ENCODE data around the gene TMEFF2.

Gene TMEFF2

DNA sequence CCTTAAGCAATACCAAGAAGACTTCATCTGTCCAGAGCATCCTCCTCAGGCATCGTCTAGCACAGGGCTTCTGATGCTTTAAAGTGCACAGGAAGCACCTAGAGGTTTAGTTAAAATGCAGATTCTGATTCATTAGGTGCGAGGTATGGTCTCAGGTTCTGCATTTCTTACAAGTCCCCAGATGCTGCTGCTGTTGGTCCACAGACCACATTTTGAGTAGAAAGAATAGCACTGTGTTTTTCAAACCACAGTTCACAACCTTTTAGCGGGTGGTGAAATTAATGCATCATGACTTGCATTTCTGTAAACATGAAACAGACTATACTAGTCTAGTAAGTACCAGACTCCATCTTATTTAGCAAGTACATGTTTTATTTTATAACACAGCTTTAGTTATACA, 134.6 kb downstream of the TMEFF2 start:
- DNase-seq = no peak

GRCh38 chr2:192059266-192059665, 135.5 kb downstream of the TMEFF2 start:
- DNase-seq = no peak

DNA sequence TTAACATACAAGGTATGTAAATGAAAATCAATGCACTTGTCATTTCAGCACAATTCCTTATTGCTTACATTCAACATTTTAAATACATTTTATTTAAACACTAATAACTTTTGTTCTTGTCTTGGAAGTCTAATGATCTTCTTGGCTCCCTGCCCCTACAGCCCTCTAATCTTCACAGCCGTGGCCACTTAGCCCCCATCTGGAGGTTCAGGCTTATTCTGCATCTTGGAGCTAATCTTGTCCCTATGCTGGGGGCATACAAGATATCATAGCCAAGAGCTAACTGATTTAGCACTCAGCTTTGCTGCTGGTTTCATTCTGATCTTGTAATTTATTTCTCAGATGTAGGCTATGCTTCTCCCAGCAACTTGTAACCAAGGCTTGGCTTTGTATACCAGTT, 140.8 kb downstream of the TMEFF2 start:
- no peak for DNase-seq

- DNase-seq = no peak
Observed at GRCh38 chr2:192051533-192051932, 143.2 kb downstream of the TMEFF2 start.

DNA sequence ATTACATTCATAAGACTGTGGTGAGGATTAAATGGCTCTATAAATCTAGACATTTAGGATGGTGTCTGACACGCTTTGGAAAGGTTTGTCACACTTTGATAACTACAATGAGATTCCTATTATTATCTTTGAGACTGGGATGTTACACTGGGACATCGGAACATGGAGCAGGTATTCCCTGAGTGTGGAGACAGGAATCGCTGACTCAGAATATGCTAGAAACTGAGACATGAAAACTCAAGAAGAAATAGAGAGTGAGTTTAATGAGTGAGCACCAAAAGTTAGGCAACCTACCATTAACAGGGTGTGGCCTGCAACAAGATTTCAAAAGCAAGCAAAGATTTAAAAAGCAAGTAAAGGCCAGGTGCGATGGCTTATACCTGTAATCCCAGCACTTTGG, 145.4 kb downstream of the TMEFF2 start:
- no peak for DNase-seq

DNA sequence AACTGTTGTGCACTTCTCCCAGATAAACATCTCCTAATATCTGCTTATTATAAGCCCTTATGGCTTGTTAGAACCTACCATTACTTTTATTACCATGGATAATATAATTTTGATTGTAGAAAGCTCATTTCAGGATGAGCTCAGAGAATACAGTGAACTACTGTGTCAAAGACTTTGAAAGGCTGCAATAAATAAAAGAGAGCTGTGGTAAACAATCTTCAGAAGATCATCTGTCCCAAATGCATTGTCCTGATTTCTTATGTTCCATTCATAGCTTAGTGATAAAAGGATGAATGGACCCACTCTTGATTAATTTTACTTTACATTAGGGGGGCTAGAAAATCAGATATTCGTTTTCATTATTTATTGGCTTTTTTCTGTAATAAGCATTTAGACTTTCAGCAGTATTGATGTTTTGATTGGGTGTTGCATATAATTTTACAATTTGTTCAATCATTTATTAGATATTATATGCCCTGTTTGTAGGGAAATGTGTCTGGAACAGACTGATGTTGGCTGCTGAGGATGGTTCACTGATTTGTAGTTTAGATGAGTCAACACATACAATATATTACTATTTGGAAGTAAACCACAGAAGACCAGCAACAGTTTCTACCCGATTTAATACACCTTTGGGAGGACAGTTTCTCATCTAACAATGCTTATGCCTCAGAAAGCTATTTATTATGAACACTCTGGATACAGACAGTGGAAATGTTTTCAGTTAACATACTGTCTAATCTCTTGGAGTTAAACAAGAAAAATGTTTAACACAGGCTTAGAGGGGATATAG, 147.2 kb downstream of the TMEFF2 start:
- DNase-seq = no peak

- DNase-seq = no peak
Observed at GRCh38 chr2:192044496-192044895, 150.2 kb downstream of the TMEFF2 start.

GRCh38 chr2:192043216-192043870, 151.4 kb downstream of the TMEFF2 start:
- no peak for DNase-seq

- no peak for DNase-seq
Observed at GRCh38 chr2:192042126-192042525, 152.6 kb downstream of the TMEFF2 start.

DNA sequence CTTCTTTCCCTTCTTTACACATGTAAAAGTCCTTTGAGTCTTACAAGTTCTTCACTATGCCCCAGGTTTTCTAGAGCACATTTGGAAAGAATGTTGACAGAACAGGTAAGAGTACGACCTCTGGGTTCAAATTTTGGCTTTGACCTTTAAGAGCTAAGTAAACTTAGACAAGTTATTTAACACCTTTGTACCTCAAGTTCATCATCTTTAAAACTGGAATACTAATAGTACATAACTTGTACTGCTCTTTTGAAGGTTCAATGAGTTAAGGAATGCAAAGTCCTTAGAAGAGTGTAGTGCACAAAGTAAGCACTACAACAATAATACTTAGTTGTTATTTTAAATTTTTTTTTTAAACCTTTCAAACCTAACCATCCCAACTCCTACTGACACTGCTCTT, 156.6 kb downstream of the TMEFF2 start:
- DNase-seq = no peak

GRCh38 chr2:192035731-192036442, 158.8 kb downstream of the TMEFF2 start:
- peak; percentile 74 for DNase-seq

GRCh38 chr2:192030856-192031255, 163.9 kb downstream of the TMEFF2 start:
- no peak for DNase-seq

DNA sequence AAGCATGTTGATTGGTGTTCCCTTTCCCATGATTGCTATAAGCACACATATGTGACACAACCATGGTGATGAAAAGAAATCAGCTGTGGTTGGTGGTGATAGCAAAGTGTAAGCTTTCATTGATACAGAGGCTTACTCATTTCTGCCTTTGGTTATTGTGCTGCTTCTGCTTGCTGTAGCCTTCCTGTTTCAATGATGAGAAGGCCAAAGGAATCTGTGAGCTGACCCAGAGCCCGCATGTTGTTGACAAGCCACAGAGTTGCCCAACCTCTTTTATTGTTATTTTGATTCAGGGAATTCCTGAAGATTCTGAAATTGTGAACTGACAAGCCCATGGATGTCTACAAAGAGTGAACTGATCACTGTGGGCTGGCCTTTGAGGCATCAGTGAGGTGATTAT, 164.4 kb downstream of the TMEFF2 start:
- DNase-seq = no peak

DNA sequence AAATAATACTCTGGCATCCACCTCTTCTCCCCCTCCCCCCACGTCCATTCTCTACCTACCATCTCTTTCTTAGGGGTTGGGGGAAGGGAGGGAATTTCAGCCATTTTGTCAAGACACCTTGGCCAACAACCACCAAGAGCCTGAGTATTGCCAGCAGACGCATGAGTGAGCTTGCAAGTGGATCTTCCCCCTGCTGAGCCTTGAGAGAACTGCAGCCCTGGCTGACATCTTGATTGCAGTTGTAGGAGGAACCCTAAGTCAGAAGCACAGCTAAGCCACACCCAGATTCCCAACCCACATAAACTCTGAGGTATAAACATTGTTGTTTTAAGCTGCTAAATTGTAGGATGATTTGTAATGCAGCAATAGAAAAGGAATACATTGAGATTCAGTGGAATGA, 165.6 kb downstream of the TMEFF2 start:
- peak; percentile 80 for DNase-seq

DNA sequence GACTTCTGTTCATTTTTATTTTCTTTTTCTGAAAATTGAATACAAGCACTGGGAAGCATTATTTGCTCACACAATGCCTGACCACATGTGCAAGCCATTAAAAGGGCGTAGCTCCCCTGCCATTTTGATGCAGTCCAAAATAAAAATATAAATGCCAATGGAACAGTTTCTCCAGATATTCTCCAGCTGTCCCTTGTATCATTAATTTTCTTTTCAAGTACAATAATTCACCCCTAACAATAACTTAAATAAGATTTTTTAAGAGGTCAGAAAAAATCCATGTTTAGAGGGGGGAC, 168.0 kb downstream of the TMEFF2 start:
- DNase-seq = no peak

- no peak for DNase-seq
Observed at GRCh38 chr2:192026059-192026824, 168.5 kb downstream of the TMEFF2 start.

DNA sequence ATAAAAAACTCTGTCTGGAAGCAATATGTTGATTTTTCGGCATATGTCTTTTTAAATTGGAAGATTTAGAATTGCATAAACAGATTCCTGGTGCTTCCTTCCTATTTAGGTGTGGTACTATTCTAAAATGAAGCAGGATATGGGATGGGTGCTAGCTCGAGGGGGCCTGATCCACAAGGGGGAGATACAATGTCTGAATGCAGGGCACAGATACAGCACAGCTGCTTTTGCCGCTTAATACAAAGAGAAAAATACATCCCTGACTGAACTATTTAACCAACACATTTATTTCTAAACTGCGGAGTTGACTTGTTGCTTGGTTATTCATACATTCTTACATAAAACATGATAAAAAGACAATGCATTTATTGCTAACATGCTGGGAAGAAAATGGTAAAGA, 169.1 kb downstream of the TMEFF2 start:
- no peak for DNase-seq

DNA sequence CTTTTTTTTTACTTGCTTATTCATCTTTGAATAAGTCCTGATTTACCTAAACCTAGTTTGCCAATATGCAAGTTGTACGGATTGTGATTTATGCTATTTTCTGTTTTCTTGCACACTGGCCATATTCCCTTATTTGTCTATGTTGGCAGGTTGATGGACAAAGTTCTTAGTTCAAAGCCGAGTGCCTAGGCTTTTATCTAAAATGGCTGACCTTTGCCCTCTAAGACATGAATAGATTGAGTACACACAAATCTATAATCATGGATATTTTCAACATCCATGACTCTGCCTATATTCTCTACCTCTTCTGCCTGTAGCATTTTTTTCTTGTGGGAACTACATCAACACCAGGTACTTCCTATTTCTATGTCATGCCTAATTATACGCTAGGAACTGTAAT, 171.7 kb downstream of the TMEFF2 start:
- DNase-seq = no peak

GRCh38 chr2:192017844-192018243, 176.9 kb downstream of the TMEFF2 start:
- no peak for DNase-seq

- no peak for DNase-seq
Observed at GRCh38 chr2:192016265-192016664, 178.5 kb downstream of the TMEFF2 start.

DNA sequence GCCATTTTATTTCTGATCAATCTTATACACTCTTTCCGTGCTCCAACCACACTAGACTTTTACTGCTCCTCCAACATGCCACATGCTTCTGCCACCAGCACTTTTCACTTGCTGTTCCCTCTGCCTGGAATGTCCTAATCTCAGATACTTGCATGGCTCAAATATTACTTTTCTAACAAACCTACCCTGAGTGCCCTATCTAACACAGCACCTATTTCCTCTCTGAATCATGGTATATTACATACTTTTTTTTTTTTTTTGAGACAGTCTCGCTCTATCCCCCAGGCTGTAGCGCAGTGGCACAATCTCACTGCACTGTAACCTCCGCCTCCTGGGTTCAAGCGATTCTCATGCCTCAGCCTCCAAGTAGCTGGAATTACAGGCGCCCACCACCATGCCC, 181.5 kb downstream of the TMEFF2 start:
- DNase-seq = no peak

DNA sequence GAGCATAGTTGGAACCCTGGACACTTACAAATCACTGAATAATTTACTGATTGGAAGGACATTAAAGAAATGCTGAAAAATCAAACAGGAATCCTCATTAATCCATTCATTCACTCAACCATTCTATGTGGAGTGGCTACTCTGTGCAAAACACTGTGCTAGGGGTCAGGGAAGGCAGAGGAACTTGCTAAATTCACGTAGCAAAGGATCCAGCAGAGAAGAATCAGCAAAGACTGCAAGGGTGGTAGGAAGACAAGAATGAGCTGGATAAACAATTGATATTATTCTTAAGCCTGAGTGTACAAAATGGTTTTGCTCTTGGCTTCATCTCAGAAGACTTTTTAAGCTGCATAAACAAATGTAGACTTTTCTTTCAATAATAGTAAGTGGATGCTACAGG, 183.5 kb downstream of the TMEFF2 start:
- no peak for DNase-seq

GRCh38 chr2:192010073-192010472, 184.7 kb downstream of the TMEFF2 start:
- DNase-seq = no peak
